DLD1 (cell line): ENCODE measurements around the gene HOXA9.

ENCODE experiments used
- in situ Hi-C: cut with HindIII; loops from 2 replicates; pipeline ENCODE4 v1.10.0; 2017; ENCODE audit warnings: low sequenced_read_pairs

HOXA9 gene

GRCh38 chr7:27156916-27157701, 8.2 kb downstream of the HOXA9 start:
- in situ Hi-C loops = no loop called here

DNA sequence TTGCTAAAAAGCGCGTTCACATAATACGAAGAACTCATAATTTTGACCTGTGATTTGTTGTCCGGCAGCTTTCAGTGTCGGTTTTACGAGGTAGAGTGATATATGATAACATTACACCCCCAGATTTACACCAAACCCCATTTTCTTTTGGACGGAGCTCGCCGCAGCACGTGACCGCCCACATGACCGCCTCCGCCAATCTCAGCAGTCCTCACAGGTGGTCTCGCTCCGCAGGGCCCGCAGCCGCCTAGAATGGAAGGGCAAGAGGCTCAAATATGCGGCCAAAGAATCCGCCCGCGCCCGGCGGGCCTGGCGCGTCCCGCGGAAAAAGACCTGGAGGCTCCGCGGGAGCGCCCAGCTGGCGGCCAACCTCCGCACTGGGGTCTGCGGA, 8.8 kb downstream of the HOXA9 start, which contains the start of gene HOXA7:
HOXA7 (minus strand) TSS at position 168 of the 391 bp plus-strand sequence; CDS start at position 38, 130 bp downstream.
- in situ Hi-C loops = no loop called here

DNA sequence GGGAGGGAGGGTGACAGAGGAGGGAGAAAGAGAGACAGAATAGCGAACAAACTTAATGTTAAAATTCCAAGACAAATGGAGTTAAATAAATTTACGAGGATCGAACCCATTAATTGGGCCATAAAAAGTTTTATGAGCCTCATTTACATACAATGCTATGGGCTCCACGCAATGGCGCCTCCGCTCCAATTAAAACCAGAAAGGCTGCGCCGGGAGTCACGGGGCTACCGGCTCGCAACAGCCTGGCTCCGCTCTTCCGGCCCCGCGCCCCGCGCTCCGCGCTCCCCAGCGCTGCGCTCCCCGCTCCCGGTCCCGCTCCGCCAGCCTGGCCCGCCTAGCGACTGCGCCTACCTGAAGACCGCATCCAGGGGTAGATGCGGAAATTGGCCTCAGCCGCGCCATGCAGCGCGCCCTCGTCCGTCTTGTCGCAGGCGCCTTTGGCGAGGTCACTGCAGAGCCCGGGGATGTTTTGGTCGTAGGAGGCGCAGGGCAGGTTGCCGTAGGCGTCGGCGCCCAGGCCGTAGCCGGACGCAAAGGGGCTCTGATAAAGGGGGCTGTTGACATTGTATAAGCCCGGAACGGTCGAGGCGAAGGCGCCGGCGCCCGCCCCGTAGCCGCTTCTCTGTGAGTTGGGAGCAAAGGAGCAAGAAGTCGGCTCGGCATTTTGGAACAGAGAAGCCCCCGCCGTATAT, 9.4 kb downstream of the HOXA9 start:
- in situ Hi-C loops = no loop called here

DNA sequence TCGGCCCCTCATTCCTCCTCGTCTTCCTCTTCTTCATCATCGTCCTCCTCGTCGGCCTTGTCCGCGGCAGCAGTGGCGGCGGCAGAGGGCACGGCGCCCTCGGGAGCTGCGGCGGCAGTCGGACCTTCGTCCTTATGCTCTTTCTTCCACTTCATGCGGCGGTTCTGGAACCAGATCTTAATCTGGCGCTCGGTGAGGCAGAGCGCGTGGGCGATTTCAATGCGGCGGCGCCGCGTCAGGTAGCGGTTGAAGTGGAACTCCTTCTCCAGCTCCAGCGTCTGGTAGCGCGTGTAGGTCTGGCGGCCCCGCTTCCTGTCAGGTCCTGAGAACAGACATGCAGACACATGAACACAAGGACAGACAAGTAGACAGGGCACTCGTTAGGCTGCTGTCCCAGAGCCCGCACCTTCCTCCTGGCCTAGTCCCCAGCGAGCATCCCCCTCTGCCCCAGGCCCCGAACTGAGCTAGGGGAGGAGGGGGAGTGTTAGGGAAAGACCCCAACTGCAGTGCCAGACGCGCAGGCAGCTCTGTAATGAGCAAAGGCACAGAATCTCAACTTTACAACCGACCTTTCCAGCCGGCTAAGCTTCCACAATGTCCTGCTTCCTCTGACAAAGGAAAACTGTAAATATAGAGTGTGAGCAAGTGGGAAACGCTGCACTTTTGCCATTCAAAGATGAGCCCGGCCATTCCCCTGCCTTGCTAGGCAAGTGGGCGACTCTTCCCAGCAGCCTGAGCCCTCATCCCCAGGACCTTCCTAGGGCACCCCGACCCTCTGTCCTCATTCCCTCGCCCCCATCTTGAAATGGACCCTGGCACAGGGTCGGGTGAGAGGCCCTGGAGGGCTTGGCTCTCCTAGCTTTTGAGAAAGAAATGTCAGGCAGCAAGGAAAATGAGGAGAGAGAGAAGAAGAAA, 10.2 kb downstream of the HOXA9 start:
- in situ Hi-C loops = no loop called here

DNA sequence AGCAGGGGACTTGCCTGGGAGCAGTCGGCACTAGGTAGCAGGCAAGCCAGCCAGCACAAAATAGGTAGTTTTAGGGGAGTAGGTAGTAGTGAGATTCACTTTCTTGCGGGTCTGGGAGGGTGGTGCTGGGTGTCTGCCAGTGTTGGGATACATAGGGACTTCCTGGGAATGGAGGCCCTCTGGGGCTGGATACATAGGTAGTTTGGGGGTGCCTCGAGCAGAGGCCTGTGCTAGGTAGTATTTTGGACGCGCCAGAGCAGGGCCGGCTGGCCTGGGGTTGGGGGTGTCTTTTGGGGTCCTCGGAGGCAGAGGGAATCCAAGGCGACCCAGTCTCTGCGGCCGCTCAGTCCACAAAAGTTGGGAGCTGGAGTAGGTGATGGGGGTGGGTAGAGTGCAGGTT, 11.0 kb downstream of the HOXA9 start:
- in situ Hi-C loops = no loop called here

DNA sequence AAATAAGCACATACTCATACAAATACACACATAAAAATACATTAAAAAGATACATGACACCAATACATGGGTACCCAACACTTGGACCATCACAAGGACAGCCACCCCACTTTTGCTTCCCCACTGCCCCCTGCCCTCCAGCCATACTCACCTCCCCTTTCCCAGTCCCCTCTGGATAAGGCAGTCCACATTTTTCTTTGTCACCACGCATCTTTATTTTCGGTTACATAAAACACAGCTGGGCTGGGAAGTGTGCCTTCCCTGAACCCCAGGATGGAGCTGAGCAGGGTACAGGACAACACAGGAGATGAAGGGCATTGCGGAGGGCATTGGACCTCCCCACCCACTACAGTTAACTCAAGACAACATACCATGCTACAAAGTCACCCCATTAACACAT, 11.8 kb downstream of the HOXA9 start:
- in situ Hi-C loops = no loop called here

DNA sequence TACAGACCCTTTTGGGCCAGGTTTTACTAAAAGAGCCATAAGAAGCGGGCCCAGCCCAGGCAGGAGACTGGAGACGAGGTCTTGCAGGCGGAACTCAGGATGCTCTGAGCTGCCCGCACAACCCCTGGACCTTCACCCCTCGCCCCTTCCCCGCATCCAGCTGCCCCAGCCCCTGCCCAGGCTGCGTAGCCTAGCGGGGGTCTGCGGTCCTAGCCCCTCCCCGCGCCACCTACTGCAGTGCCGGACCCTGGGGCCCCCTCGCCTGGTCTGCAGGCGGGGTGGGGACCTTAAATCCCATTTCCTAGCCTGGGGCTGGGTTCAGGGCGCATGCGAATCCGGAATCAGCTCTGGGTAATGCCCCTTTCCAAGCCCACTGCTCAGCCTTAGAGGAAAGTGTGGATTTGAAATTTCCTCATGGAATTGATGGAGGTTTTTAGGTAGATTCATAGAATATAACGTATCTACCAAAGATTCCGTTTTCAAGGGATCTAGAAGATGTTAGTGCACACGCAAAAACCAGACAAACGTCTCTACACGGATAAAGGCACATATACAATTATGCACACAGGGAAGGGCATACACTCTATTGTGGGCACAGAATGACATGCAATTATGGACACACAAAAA, 12.4 kb downstream of the HOXA9 start:
- in situ Hi-C loops = no loop called here

- in situ Hi-C loops = no loop called here
These were observed 13.2 kb downstream of the HOXA9 start, which contains the start of gene HOXA3 for GRCh38 chr7:27151931-27152815. Gene HOXA3 (minus strand): TSS chr7:27152583. CDS start chr7:27110640, 41,943 bp downstream.

DNA sequence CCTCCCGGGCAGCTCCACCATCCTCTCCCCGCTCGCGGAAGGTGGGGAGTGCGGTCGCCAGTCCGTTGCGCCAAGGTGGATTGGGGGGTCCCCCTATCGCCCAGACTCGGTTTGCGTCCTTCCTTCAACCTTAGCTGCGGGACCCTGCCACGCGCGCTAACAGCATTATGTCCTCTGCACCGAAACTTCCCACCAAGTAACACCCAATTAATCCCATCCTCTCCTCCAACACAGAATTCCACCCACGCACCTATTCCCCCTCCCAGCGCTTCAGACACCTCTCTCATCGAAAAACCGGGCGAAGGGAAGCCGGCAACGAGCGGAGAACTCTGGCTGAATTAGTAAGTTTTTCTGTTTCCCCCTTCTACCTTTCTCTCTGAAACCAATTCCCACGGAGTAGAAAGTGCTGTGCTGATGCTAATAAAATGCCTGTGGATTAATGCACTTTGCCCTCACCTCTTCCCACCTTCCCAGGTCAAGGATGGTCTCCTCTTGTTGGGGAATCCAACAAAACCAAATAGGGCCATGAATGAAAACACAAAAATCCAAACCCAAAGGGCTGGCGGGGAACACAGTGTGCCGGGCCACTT, 13.9 kb downstream of the HOXA9 start:
- in situ Hi-C loops = no loop called here

DNA sequence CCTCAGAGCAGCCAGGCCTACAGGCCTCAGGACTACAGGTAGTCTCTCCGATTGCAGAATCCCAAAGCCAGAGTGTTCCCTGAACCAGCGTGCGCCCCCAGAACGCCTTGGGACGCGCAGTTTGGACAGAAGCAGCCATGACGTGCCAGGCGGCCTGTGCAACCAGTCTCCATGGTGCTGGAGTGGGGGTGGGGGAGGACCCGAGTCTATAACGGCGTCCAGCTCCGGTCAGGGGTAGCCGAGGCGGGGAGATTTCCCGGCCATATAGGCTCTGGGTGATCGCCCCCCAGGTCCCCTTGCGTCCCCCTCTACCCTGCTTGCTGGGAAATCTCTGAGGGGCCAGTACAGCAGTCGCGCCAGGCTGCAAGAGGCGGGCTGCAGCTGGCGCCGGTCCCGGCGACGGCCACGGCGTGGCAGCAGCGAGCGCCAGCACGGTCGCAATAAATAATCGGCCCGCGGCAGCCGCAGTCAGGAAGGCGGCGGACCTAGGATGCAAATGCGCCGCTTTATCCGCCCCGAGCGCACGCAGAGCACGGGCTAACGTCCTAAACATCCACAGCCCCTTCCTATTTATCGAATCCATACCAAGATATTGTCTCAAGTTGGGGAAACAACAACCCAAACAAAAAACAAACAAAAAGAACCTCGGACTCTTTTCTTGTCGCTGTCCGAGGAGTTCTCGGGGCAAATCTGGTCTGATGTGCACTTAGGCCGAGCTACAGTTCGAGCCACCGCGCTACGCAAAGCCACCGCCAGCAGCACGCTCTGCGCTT, 14.6 kb downstream of the HOXA9 start:
- in situ Hi-C loops = no loop called here

DNA sequence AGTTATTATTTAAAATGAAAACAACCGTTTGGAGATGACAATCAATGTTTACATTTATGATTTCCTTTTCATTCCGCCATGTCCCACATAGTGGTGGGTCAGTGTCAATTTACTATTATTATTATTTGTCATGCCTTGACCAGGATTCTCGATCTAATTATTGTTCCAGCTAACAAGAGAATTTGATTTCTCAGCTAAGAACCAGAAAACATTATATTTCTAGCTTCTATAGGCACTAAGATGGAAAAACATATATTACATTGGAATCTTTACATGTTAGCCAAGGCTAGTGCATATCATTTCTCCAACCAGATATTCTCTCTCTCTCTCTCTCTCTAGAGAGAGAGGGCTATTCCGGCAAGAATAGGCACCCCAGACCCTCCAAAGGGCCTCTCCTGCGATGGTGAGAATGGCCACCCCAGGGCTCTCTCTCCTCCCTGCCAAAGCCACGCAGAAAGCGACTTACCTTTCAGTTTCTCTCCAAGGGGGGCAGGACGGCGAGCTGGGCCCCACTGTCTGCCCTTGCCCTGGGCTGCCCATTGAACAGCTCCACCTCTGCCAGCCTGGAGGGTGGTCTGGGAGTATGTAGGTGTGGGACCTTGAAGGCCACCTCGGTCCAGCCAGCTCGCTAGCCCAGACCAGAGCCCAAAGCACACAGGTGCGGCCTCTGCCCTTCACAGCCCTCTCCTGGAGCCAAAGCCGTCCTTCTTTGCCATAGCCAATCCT, 15.3 kb downstream of the HOXA9 start:
- in situ Hi-C loops = no loop called here

DNA sequence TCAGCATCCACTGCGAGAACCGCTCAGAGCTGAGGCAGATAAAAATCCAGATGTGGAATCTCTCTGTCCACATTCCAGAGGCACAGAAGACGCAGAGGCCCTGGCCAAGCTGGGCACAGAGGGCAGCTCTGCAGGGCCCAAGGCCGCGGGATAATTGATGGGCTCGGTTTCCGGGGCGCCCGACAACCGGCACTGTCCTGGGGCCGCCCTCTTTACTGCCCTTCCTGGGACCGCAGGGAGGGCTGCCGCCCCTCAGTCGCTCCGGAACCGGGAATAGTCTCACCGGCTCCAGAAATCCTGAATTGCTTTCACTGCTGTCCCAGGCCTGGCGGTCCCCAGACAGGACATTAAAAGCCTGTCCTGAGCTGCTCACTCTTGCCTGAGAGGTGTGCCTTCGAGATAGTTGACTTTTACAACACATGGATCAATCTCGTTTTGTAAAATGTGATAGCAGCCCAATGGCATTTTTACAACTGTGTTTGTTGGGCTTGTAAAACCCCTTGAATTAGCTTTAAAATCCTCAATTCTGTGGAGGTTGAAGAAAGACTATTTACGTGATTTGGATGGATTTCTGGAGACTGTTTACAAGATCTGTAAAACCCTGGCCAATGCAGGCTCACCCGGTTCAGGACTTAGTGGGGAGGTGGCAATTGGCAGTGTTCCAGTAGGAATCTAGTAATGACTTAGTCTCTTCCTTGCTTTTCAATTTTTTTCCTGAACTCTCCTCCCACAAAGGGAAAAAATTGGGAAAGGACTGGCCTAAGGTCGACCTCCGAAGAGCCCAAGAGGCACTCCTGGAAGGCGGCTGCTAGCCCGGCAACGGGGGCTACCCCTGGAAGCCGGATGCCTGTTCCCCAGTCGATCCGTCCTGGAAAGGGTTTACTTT, 16.3 kb downstream of the HOXA9 start:
- in situ Hi-C loops = no loop called here

- in situ Hi-C loops = no loop called here
These were observed 17.1 kb downstream of the HOXA9 start for GRCh38 chr7:27148031-27148755.

DNA sequence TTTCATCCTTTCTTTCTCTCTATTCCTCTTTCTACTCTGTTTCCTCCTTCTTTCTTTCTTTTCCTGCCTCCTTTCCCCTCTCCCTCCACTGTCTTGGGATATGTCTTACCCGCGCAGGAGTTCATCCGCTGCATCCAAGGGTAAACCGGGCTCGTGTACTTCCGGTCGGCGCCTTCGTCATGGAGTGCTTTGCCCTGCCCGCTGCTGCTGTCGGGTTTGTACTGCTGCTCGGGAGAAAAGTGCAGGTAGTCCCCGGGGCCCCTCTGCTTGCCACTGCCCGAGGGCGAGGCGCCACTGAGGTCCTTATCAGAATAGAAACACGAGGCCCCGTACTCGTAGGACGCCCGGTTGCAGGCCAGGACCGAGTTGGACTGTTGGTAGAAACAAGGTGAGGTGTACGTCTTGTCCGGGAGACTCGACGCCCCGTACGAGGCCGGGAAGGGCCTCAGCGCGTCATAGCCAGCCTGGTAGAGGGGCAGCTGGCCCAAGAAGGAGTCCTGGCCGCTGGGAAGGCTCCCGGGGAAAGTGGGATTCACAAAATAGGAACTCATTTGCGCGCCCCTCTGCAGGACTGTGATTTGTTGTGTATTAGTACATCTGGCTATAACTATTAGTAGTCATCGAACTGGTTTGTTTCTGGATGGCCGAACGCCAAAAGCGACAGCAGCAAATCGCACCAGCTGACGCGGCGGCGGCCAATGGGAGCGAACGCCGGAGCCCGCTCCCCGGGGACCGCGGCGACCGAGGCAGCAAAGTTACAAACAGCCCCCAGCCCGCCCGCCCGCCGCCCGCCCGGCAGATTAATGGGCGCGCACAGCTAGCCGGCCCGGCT, 17.9 kb downstream of the HOXA9 start, which contains the start of gene HOXA6:
HOXA6 (minus strand) TSS at position 576 of the 832 bp plus-strand sequence; CDS start at position 551, 25 bp downstream.
- in situ Hi-C loops = no loop called here

DNA sequence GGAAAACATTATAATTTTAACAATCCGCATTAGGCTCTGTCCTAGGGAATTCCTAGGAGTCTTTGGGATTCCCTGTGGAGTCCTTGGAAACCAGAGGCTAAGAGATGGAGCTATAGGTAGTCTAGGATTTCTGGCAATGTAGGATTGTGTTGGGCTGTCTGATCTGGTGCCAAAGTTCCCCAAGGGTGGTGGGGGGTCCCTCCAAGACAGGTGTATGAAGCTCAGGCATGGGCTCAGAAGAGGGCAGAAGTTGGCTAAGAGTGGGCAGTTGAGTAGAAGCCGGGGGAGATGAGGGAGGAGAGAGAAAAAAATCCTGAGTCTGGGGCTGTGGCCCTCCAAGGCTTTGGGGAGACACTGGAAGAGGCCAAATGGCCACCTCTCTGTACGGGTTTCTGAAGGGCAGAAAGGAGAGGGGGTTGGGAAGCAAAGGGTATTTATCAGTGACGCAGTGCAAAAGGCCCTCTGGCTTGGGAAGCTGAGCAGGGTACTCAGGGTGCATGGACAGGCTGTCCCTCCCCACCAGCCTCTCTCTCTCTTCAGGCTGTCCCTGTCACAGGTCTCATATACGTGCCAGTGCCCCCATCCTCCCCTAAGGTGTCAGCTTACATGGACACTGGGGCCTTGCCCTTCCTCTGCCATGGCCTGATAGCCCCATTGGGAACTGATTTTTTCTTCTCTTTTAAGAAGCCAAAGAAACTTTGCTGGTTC, 18.7 kb downstream of the HOXA9 start:
- in situ Hi-C loops = no loop called here
